Lung (tissue), 12 donors: ENCODE results near the gene TP53BP1. TPM values are rescaled to one million over a fixed set of nuclear protein-coding genes. Genes with fewer than 3 reads are reported as not detected.
A peak's percentile ranks its signal among the peaks of the same experiment; 100 is the strongest.

Source experiments
- ATAC-seq: fragments of 200-7000 bp; cut with Tn5 transposase; one replicate; pipeline ENCODE4 v1.9.1; 2020; ENCODE audit warnings: moderate number of reproducible peaks; ENCODE audit not compliant: insufficient read depth, low FRiP score
- DNase-seq, 3 donors: peaks; one replicate each; pipeline ENCODE4 v3.0.0-alpha.2; 2013 to 2017
- H3K27ac ChIP-seq, 2 donors: one replicate each; pipeline ENCODE4 v1.5.1; 2013; ENCODE audit warnings: mild to moderate bottlenecking in 2 of 2, moderate library complexity in 2 of 2, control low read depth in 1 of 2, inconsistent platforms in 1 of 2, low read depth in 1 of 2, low read length in 1 of 2
- H3K27me3 ChIP-seq, 3 donors: one replicate each; pipeline ENCODE4 v1.5.1; 2013; ENCODE audit warnings: low read length in 2 of 3; ENCODE audit not compliant: control insufficient read depth in 3 of 3, insufficient read depth in 3 of 3
- H3K36me3 ChIP-seq, 4 donors: one replicate each; pipeline ENCODE4 v1.5.1; 2013; ENCODE audit warnings: low read length in 4 of 4, mild to moderate bottlenecking in 1 of 4, moderate library complexity in 1 of 4; ENCODE audit not compliant: control insufficient read depth in 4 of 4, insufficient read depth in 4 of 4
- H3K4me1 ChIP-seq, 5 donors: one replicate each; pipeline ENCODE4 v1.5.1; 2013; ENCODE audit warnings: low read length in 5 of 5, mild to moderate bottlenecking in 2 of 5, moderate library complexity in 1 of 5; ENCODE audit not compliant: control insufficient read depth in 5 of 5, insufficient read depth in 5 of 5
- H3K4me3 ChIP-seq: one replicate; pipeline ENCODE4 v1.5.1; 2013; ENCODE audit warnings: mild to moderate bottlenecking, control low read depth, moderate library complexity
- H3K9ac ChIP-seq, 2 donors: one replicate each; pipeline ENCODE4 v1.5.1; 2013; ENCODE audit warnings: low read length in 2 of 2, control low read depth in 1 of 2; ENCODE audit not compliant: insufficient read depth in 1 of 2
- H3K9me3 ChIP-seq, 4 donors: one replicate each; pipeline ENCODE4 v1.5.1; 2013; ENCODE audit warnings: low read length in 3 of 4, mild to moderate bottlenecking in 1 of 4, moderate library complexity in 1 of 4; ENCODE audit not compliant: control insufficient read depth in 4 of 4, insufficient read depth in 3 of 4
- CTCF ChIP-seq: IDR thresholded peaks from 2 replicates; pipeline ENCODE4 v1.5.1; 2012; ENCODE audit warnings: mild to moderate bottlenecking; ENCODE audit errors: control extremely low read depth, extremely low read depth
- WGBS, 2 donors: extraction: QIAGEN DNeasy Blood & Tissue Kit; methylation state at CpG; one replicate each; pipeline ENCODE4 v1.1.7; 2013; 5-methylcytosine and 5-hydroxymethylcytosine counted together
- polyA plus RNA-seq, 2 donors: library from polyadenylated mRNA; stranded (reverse); fragments of 200-250 nt; gene quantifications; one replicate each; pipeline ENCODE4 v1.2.1, GENCODE V29; 2013
- total RNA-seq, 2 donors: library from RNA; depleted of rRNA in 1 of 2; stranded (reverse); fragments of >200 nt in 1 of 2; gene quantifications; one replicate each; pipeline ENCODE4 v1.2.1, GENCODE V29; 2014 to 2021
- donor health status: control.
- donor health status: control.
- donor health status: Bipolar disorder and iron deficiency.
- donor health status: healthy.
- donor health status: DM: yes; HTN: yes; CAD: no.

TP53BP1 gene
- total and polyA plus RNA-seq, 4 donors: 8.9 to 97.4 (median 23.7) TPM

DNA sequence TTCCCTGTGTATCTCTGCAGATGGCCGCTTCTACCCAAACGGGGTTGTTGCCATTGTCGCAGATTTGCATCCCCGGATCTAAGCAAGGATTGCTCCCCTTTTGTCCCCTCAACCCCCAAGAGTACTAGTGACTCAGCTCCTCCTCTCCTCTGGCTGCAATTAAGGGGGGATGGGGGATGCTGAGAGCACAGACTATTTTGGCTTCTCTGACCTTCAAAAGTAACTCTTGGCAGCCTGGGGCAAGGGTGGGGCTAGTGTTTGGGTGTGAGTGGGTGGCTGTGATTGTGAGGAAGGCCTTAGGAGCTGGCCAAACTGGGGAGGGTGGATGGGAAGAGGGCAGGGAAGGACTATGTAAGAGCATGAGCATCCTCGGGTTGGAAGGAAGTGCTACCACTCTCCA lies 23.2 kb upstream of the TP53BP1 start:
- no peak for TF ChIP-seq CTCF
- no peaks in the 10 kb centered on the region for H3K9me3 ChIP-seq
- no peak overlapping the region for H3K27ac ChIP-seq
- DNase-seq (no peak), ATAC-seq (no peak)
- H3K4me3 ChIP-seq: no peak overlapping the region
- peaks cover 4 to 43% (median 5%) of the 10 kb centered on the region in 5 donors for H3K4me1 ChIP-seq
- H3K36me3 ChIP-seq: peaks cover 0 to 3% (median 1%) of the 10 kb centered on the region in 4 donors
- H3K9ac ChIP-seq: peak overlapping the region in 1 of 2 donors; percentile 4
- 53 to 65% methylated on average over 5 of the region's 5 CpGs for WGBS, 2 donors
- no peaks in the 10 kb centered on the region for H3K27me3 ChIP-seq

DNA sequence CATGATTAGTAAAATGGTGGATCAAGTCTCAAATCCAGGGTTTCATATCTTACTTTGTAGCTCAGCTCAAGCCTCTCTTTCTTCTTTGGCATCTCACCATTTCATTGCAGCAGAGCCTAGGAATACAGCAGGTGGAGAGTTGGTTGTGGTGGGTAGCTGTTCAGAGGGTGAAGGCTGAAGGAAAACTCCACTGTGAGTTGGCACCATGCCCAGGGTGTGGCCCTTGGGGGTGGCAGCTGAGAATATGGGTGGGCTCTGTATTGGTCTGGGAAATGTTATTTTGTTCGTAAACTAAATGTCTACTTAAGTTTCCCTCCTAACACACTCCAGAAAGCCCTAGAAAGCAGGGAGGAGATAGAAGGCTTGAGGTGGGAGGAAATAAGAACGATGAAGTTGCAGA lies 22.8 kb upstream of the TP53BP1 start:
- no peaks in the 10 kb centered on the region for H3K9me3 ChIP-seq
- H3K9ac ChIP-seq: peak overlapping the region in 1 of 2 donors; percentile 4
- no peaks in the 10 kb centered on the region for H3K27me3 ChIP-seq
- TF ChIP-seq CTCF: no peak
- no peak overlapping the region for H3K27ac ChIP-seq
- no peak overlapping the region for H3K4me3 ChIP-seq
- H3K36me3 ChIP-seq: no peaks in the 10 kb centered on the region
- WGBS, 2 donors: 41 to 50% methylated on average over 2 of the region's 2 CpGs
- ATAC-seq (no peak), DNase-seq (no peak)
- H3K4me1 ChIP-seq: peaks cover 4 to 46% (median 5%) of the 10 kb centered on the region in 5 donors

GRCh38 chr15:43514241-43515057 lies 21.5 kb upstream of the TP53BP1 start:
- Histone ChIP-seq H3K4me3 (no peak overlapping the region), H3K9ac (no peak overlapping the region), H3K9me3 (no peaks in the 10 kb centered on the region), H3K36me3 (no peaks in the 10 kb centered on the region), H3K27me3 (no peaks in the 10 kb centered on the region), H3K27ac (no peak overlapping the region), H3K4me1 (peaks cover 4 to 51% (median 5%) of the 10 kb centered on the region in 5 donors)
- DNase-seq (peak; percentile 33 to 49 (median 46)), ATAC-seq (no peak)
- peak; percentile 0 for TF ChIP-seq CTCF
- WGBS, 2 donors: 63 to 64% methylated on average over 4 of the region's 4 CpGs

DNA sequence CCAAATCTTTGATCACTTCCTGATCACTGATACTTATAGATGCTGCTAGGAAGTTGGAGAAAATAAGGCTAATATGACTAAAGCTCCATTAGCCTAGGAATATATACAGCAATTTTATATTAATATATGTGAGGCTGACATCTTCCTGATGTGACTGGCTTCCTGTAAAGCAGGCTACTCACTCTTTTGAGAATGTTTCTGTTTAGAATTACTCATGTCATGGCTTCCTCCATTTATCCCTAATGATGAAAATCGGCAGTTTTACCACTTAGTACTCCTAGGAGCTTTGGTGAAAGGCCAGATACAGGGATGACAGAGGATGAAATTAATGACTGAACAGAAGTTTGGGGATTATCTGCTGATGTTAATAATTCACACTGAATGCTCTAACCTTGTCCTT lies 20.6 kb upstream of the TP53BP1 start:
- no peak overlapping the region for H3K9ac ChIP-seq
- no peak for TF ChIP-seq CTCF
- no peaks in the 10 kb centered on the region for H3K27me3 ChIP-seq
- DNase-seq (no peak), ATAC-seq (no peak)
- 55 to 71% methylated on average over 1 of the region's 1 CpG for WGBS, 2 donors
- peaks cover 5 to 52% (median 12%) of the 10 kb centered on the region in 5 donors for H3K4me1 ChIP-seq
- no peak overlapping the region for H3K27ac ChIP-seq
- no peaks in the 10 kb centered on the region for H3K36me3 ChIP-seq
- H3K9me3 ChIP-seq: no peaks in the 10 kb centered on the region
- no peak overlapping the region for H3K4me3 ChIP-seq
